NCI-H1048 (cell line): ENCODE data around the gene YARS2.
A peak's percentile ranks its signal among the peaks of the same experiment; 100 is the strongest.

Experiments
- DNase-seq: peaks from one replicate; lab custom pipeline; 2025; lab: John Stamatoyannopoulos, UW

The YARS2 gene

GRCh38 chr12:32755654-32756475, at the start of gene YARS2:
Gene YARS2, minus strand, starts transcription at chr12:32755897. Its CDS starts 23 bp downstream, at chr12:32755874.
- peak; percentile 92 for DNase-seq

- DNase-seq: no peak
These were observed 48.6 kb upstream of the YARS2 start for GRCh38 chr12:32804301-32804700.

GRCh38 chr12:32801269-32801980, 45.7 kb upstream of the YARS2 start:
- DNase-seq: no peak

GRCh38 chr12:32794281-32794680, 38.6 kb upstream of the YARS2 start:
- DNase-seq: no peak

- DNase-seq: no peak
These were observed 34.2 kb upstream of the YARS2 start for GRCh38 chr12:32789916-32790315.

- no peak for DNase-seq
These were observed 33.7 kb upstream of the YARS2 start for GRCh38 chr12:32789446-32789845.

GRCh38 chr12:32788405-32788804, 32.7 kb upstream of the YARS2 start:
- DNase-seq: no peak

- no peak for DNase-seq
These were observed 29.9 kb upstream of the YARS2 start for GRCh38 chr12:32785557-32785956.

- no peak for DNase-seq
These were observed 27.3 kb upstream of the YARS2 start for GRCh38 chr12:32783029-32783428.

GRCh38 chr12:32780071-32780470, 24.4 kb upstream of the YARS2 start:
- DNase-seq: no peak

- no peak for DNase-seq
These were observed 22.0 kb upstream of the YARS2 start for GRCh38 chr12:32777691-32778175.

- DNase-seq: no peak
These were observed 21.5 kb upstream of the YARS2 start for GRCh38 chr12:32777159-32777558.

GRCh38 chr12:32776258-32776657, 20.6 kb upstream of the YARS2 start:
- DNase-seq: no peak

- no peak for DNase-seq
These were observed 18.0 kb upstream of the YARS2 start for GRCh38 chr12:32773691-32774090.

- no peak for DNase-seq
These were observed 14.4 kb upstream of the YARS2 start for GRCh38 chr12:32770141-32770540.

GRCh38 chr12:32768518-32768917, 12.8 kb upstream of the YARS2 start:
- DNase-seq: no peak

- no peak for DNase-seq
These were observed 10.2 kb upstream of the YARS2 start for GRCh38 chr12:32765906-32766305.

- DNase-seq: no peak
These were observed 6.0 kb upstream of the YARS2 start for GRCh38 chr12:32761716-32762115.

- no peak for DNase-seq
These were observed 1.5 kb upstream of the YARS2 start for GRCh38 chr12:32757157-32757556.

GRCh38 chr12:32756476-32757066, 874 bp upstream of the YARS2 start:
- DNase-seq: no peak

- DNase-seq: peak; percentile 21
These were observed 545 bp downstream of the YARS2 start for GRCh38 chr12:32755051-32755653.

- DNase-seq: no peak
These were observed 1.6 kb downstream of the YARS2 start for GRCh38 chr12:32754111-32754510.
